ENCODE results near the gene ADGRG6. TPM values are rescaled to one million over a fixed set of nuclear protein-coding genes. Genes with fewer than 3 reads are reported as not detected.

ADGRG6 gene
- polyA plus RNA-seq, 1 of the 3 experiments (the other 2 are of a cell fraction), result 61.5 TPM

GRCh38 chr6:142322066-142322465, 20.3 kb downstream of the ADGRG6 start (continued):
- TF ChIP-seq ZBTB33 (IDR thresholded peaks at IDR 0.05; ENCODE audit: borderline replicate concordance, low read depth), result no peak
- TF ChIP-seq CTCF (IDR thresholded peaks at IDR 0.05), result no peak
- no peak for TF ChIP-seq NFIC (IDR thresholded peaks at IDR 0.05; ENCODE audit: borderline replicate concordance)
- no peak for TF ChIP-seq SIN3A (IDR thresholded peaks at IDR 0.05; ENCODE audit: borderline replicate concordance, low read depth, low read length)
- no peak for TF ChIP-seq GATA2 (CRISPR knock-in tag; IDR thresholded peaks at IDR 0.05)

- H3K4me3 ChIP-seq (ENCODE audit: low read depth in 2 of 2, low read length in 1 of 2), result no peak overlapping the region
- H3K36me3 ChIP-seq (replicated peaks in 1 of 2; ENCODE audit: control insufficient read depth in 1 of 2, insufficient read depth in 2 of 2, low read length in 1 of 2), result peaks cover 0 to 1% of the 10 kb centered on the region in 2 experiments
- H4K20me1 ChIP-seq (ENCODE audit: insufficient read depth), result no peaks in the 10 kb centered on the region
- CTCF ChIA-PET, result no interaction called here
- H3K9me2 ChIP-seq, result no peaks in the 10 kb centered on the region
- no peaks in the 10 kb centered on the region for H3K27me3 ChIP-seq (ENCODE audit: insufficient read depth)
- peaks cover 91% of the 10 kb centered on the region for H3K79me2 ChIP-seq (ENCODE audit: insufficient read depth)
- peaks cover 28% of the 10 kb centered on the region for H3F3A ChIP-seq (replicated peaks; ENCODE audit: insufficient read depth)
- no peak overlapping the region for H3K9ac ChIP-seq
- no peak for TF ChIP-seq SMC3 (IDR thresholded peaks at IDR 0.05; ENCODE audit: low read depth, low read length)
- TF ChIP-seq NFIC (IDR thresholded peaks at IDR 0.05; ENCODE audit: borderline replicate concordance), result no peak
- no peak for TF ChIP-seq POLR2AphosphoS5 (IDR thresholded peaks at IDR 0.05; ENCODE audit: low read depth, low read length)
- TF ChIP-seq USF1 (IDR thresholded peaks at IDR 0.05; ENCODE audit: borderline replicate concordance, low read depth), result no peak
- no peak for TF ChIP-seq NRF1 (IDR thresholded peaks at IDR 0.05; ENCODE audit: low read depth, low read length)
- no peak for TF ChIP-seq USF2 (IDR thresholded peaks at IDR 0.05; ENCODE audit: borderline replicate concordance, low read depth, low read length)
- no peak for DNase-seq
- H3K4me2 ChIP-seq, result no peak overlapping the region
- H3K4me1 ChIP-seq (ENCODE audit: control insufficient read depth in 1 of 2, insufficient read depth in 2 of 2, low read depth in 1 of 2, low read length in 1 of 2), result no peaks in the 10 kb centered on the region; a peak in 1 of 4 replicates
- H3K9me3 ChIP-seq, result no peaks in the 10 kb centered on the region
- no peak overlapping the region for H2AFZ ChIP-seq (ENCODE audit: low read depth)
- POLR2A ChIA-PET, result no interaction called here
- H3K27ac ChIP-seq (ENCODE audit: low read depth in 2 of 2, low read length in 1 of 2), result peak overlapping the region; percentile 55 to 63; a peak in 3 of 4 replicates
Observed at GRCh38 chr6:142322504-142323198, 20.8 kb downstream of the ADGRG6 start.
